Measurements from ENCODE around the gene BACE2.

DNA sequence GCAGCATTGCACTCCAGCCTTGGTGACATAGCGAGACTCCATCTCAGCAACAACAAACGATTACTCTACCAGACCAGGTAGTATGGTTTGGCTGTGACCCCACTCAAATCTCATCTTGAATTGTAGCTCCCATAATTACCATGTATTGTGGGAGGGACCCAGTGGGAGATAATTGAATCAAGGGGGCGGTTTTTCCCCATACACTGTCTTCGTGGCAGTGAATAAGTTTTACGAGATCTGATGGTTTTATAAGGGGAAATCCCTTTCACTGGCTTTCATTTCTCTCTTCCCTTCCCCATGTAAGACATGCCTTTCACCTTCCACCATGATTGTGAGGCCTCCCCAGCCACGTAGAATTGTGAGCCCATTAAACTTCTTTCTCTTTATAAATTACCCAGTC is 66.0 kb downstream of the BACE2 start:
- TF ChIP-seq, protein P1, sequence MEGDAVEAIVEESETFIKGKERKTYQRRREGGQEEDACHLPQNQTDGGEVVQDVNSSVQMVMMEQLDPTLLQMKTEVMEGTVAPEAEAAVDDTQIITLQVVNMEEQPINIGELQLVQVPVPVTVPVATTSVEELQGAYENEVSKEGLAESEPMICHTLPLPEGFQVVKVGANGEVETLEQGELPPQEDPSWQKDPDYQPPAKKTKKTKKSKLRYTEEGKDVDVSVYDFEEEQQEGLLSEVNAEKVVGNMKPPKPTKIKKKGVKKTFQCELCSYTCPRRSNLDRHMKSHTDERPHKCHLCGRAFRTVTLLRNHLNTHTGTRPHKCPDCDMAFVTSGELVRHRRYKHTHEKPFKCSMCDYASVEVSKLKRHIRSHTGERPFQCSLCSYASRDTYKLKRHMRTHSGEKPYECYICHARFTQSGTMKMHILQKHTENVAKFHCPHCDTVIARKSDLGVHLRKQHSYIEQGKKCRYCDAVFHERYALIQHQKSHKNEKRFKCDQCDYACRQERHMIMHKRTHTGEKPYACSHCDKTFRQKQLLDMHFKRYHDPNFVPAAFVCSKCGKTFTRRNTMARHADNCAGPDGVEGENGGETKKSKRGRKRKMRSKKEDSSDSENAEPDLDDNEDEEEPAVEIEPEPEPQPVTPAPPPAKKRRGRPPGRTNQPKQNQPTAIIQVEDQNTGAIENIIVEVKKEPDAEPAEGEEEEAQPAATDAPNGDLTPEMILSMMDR (IDR thresholded peaks at IDR 0.05): no peak
- TF ChIP-seq POLR2A (IDR thresholded peaks at IDR 0.05): no peak
